ENCODE measurements around the gene ZNF189.
A peak's percentile ranks its signal among the peaks of the same experiment; 100 is the strongest.

Gene ZNF189

GRCh38 chr9:101393135-101393534, 5.5 kb upstream of the ZNF189 start:
- H3K4me3 ChIP-seq (ENCODE audit: low read length) = no peak overlapping the region
- no peak for DNase-seq (ENCODE audit: low read depth)
- TF ChIP-seq CTCF (conservative IDR thresholded peaks at IDR 0.05; ENCODE audit: low read length) = no peak

GRCh38 chr9:101394687-101395086, 4.0 kb upstream of the ZNF189 start:
- no peak overlapping the region for H3K4me3 ChIP-seq (ENCODE audit: low read length)
- no peak for TF ChIP-seq CTCF (conservative IDR thresholded peaks at IDR 0.05; ENCODE audit: low read length)
- DNase-seq (ENCODE audit: low read depth) = no peak

- no peak for DNase-seq (ENCODE audit: low read depth)
- peak overlapping the region; percentile 85 for H3K4me3 ChIP-seq (ENCODE audit: low read length)
- TF ChIP-seq CTCF (conservative IDR thresholded peaks at IDR 0.05; ENCODE audit: low read length) = no peak
Observed at GRCh38 chr9:101397746-101398067, 944 bp upstream of the ZNF189 start.

- TF ChIP-seq CTCF (conservative IDR thresholded peaks at IDR 0.05; ENCODE audit: low read length) = no peak
- H3K4me3 ChIP-seq (ENCODE audit: low read length) = peak overlapping the region; percentile 81
- no peak for DNase-seq (ENCODE audit: low read depth)
Observed at GRCh38 chr9:101398930-101399642, 435 bp downstream of the ZNF189 start.

GRCh38 chr9:101399643-101399970, 956 bp downstream of the ZNF189 start:
- peak overlapping the region; percentile 81 for H3K4me3 ChIP-seq (ENCODE audit: low read length)
- no peak for TF ChIP-seq CTCF (conservative IDR thresholded peaks at IDR 0.05; ENCODE audit: low read length)
- DNase-seq (ENCODE audit: low read depth) = no peak

GRCh38 chr9:101400120-101400519, 1.5 kb downstream of the ZNF189 start:
- TF ChIP-seq CTCF (conservative IDR thresholded peaks at IDR 0.05; ENCODE audit: low read length) = no peak
- peak overlapping the region; percentile 10; the same call in 1 of the 2 replicates for H3K4me3 ChIP-seq (ENCODE audit: low read length)
- DNase-seq (ENCODE audit: low read depth) = no peak

- DNase-seq (ENCODE audit: low read depth) = no peak
- TF ChIP-seq CTCF (conservative IDR thresholded peaks at IDR 0.05; ENCODE audit: low read length) = no peak
- H3K4me3 ChIP-seq (ENCODE audit: low read length) = no peak overlapping the region
Observed at GRCh38 chr9:101403516-101404285, 5.0 kb downstream of the ZNF189 start.

Measured in AG10803 (cell line).